IPS-15b (cell line): ENCODE data around the gene MIPOL1.

Experiments
- H3K27me3 ChIP-seq: one replicate; pipeline ENCODE4 v1.6.1; 2013; ENCODE audit warnings: low read length; ENCODE audit not compliant: control insufficient read depth, insufficient read depth
- H3K36me3 ChIP-seq: one replicate; pipeline ENCODE4 v1.6.1; 2013; ENCODE audit warnings: low read length; ENCODE audit not compliant: control insufficient read depth, insufficient read depth
- H3K4me1 ChIP-seq: one replicate; pipeline ENCODE4 v1.6.1; 2013; ENCODE audit warnings: mild to moderate bottlenecking, low read length; ENCODE audit not compliant: control insufficient read depth, insufficient read depth
- H3K4me3 ChIP-seq: one replicate; pipeline ENCODE4 v1.5.1; 2013; ENCODE audit warnings: low read depth, low read length
- H3K9ac ChIP-seq: one replicate; pipeline ENCODE4 v1.6.1; 2013; ENCODE audit warnings: low read depth, mild to moderate bottlenecking, low read length
- H3K9me3 ChIP-seq: one replicate; pipeline ENCODE4 v1.6.1; 2013; ENCODE audit warnings: mild to moderate bottlenecking, low read length; ENCODE audit not compliant: control insufficient read depth, insufficient read depth

The MIPOL1 gene

GRCh38 chr14:37566811-37567371, 369.2 kb downstream of the MIPOL1 start:
- Histone ChIP-seq H3K4me1 (peaks cover 6% of the 10 kb centered on the region), H3K27me3 (no peaks in the 10 kb centered on the region), H3K9me3 (no peaks in the 10 kb centered on the region), H3K4me3 (no peak overlapping the region), H3K36me3 (no peaks in the 10 kb centered on the region), H3K9ac (no peak overlapping the region)

- peaks cover 6% of the 10 kb centered on the region for H3K27me3 ChIP-seq
- no peak overlapping the region for H3K4me3 ChIP-seq
- no peak overlapping the region for H3K9ac ChIP-seq
- no peaks in the 10 kb centered on the region for H3K36me3 ChIP-seq
- peaks cover 6% of the 10 kb centered on the region for H3K4me1 ChIP-seq
- H3K9me3 ChIP-seq, result no peaks in the 10 kb centered on the region
These were observed 372.0 kb downstream of the MIPOL1 start for GRCh38 chr14:37569729-37570128.

GRCh38 chr14:37571391-37571790, 373.7 kb downstream of the MIPOL1 start:
- Histone ChIP-seq H3K9me3 (no peaks in the 10 kb centered on the region), H3K36me3 (no peaks in the 10 kb centered on the region), H3K27me3 (peaks cover 21% of the 10 kb centered on the region), H3K4me1 (peaks cover 6% of the 10 kb centered on the region), H3K9ac (no peak overlapping the region), H3K4me3 (no peak overlapping the region)

- Histone ChIP-seq H3K36me3 (no peaks in the 10 kb centered on the region), H3K9me3 (no peaks in the 10 kb centered on the region), H3K4me3 (no peak overlapping the region), H3K9ac (no peak overlapping the region), H3K27me3 (peaks cover 39% of the 10 kb centered on the region), H3K4me1 (no peaks in the 10 kb centered on the region)
These were observed 375.6 kb downstream of the MIPOL1 start for GRCh38 chr14:37573356-37573755.

GRCh38 chr14:37579274-37579673, 381.5 kb downstream of the MIPOL1 start:
- Histone ChIP-seq H3K9ac (no peak overlapping the region), H3K36me3 (no peaks in the 10 kb centered on the region), H3K4me1 (no peaks in the 10 kb centered on the region), H3K9me3 (no peaks in the 10 kb centered on the region), H3K27me3 (peaks cover 92% of the 10 kb centered on the region), H3K4me3 (no peak overlapping the region)

GRCh38 chr14:37580146-37580545, 382.4 kb downstream of the MIPOL1 start:
- Histone ChIP-seq H3K9ac (no peak overlapping the region), H3K36me3 (no peaks in the 10 kb centered on the region), H3K4me1 (no peaks in the 10 kb centered on the region), H3K27me3 (peaks cover 96% of the 10 kb centered on the region), H3K4me3 (no peak overlapping the region), H3K9me3 (no peaks in the 10 kb centered on the region)

- Histone ChIP-seq H3K36me3 (no peaks in the 10 kb centered on the region), H3K9ac (no peak overlapping the region), H3K4me3 (peak overlapping the region; percentile 36), H3K27me3 (peaks cover 95% of the 10 kb centered on the region), H3K9me3 (no peaks in the 10 kb centered on the region), H3K4me1 (peaks cover 8% of the 10 kb centered on the region)
These were observed 385.8 kb downstream of the MIPOL1 start for GRCh38 chr14:37583358-37584210.

GRCh38 chr14:37584211-37585100, 386.7 kb downstream of the MIPOL1 start:
- H3K4me3 ChIP-seq, result peak overlapping the region; percentile 39
- H3K9ac ChIP-seq, result no peak overlapping the region
- H3K27me3 ChIP-seq, result peaks cover 95% of the 10 kb centered on the region
- H3K36me3 ChIP-seq, result no peaks in the 10 kb centered on the region
- no peaks in the 10 kb centered on the region for H3K9me3 ChIP-seq
- peaks cover 13% of the 10 kb centered on the region for H3K4me1 ChIP-seq

GRCh38 chr14:37585101-37585511, 387.4 kb downstream of the MIPOL1 start:
- Histone ChIP-seq H3K9me3 (no peaks in the 10 kb centered on the region), H3K27me3 (peaks cover 95% of the 10 kb centered on the region), H3K36me3 (no peaks in the 10 kb centered on the region), H3K4me1 (peaks cover 14% of the 10 kb centered on the region), H3K9ac (no peak overlapping the region), H3K4me3 (peak overlapping the region; percentile 39)

- peaks cover 95% of the 10 kb centered on the region for H3K27me3 ChIP-seq
- H3K9me3 ChIP-seq, result no peaks in the 10 kb centered on the region
- peaks cover 14% of the 10 kb centered on the region for H3K4me1 ChIP-seq
- no peak overlapping the region for H3K4me3 ChIP-seq
- no peaks in the 10 kb centered on the region for H3K36me3 ChIP-seq
- H3K9ac ChIP-seq, result no peak overlapping the region
These were observed 388.4 kb downstream of the MIPOL1 start for GRCh38 chr14:37585971-37586796.

GRCh38 chr14:37586797-37587130, 389.0 kb downstream of the MIPOL1 start:
- H3K4me1 ChIP-seq, result peaks cover 14% of the 10 kb centered on the region
- H3K4me3 ChIP-seq, result no peak overlapping the region
- H3K36me3 ChIP-seq, result no peaks in the 10 kb centered on the region
- H3K27me3 ChIP-seq, result peaks cover 92% of the 10 kb centered on the region
- no peak overlapping the region for H3K9ac ChIP-seq
- no peaks in the 10 kb centered on the region for H3K9me3 ChIP-seq
